ENCODE data around the gene RAD9A.

Gene RAD9A

DNA sequence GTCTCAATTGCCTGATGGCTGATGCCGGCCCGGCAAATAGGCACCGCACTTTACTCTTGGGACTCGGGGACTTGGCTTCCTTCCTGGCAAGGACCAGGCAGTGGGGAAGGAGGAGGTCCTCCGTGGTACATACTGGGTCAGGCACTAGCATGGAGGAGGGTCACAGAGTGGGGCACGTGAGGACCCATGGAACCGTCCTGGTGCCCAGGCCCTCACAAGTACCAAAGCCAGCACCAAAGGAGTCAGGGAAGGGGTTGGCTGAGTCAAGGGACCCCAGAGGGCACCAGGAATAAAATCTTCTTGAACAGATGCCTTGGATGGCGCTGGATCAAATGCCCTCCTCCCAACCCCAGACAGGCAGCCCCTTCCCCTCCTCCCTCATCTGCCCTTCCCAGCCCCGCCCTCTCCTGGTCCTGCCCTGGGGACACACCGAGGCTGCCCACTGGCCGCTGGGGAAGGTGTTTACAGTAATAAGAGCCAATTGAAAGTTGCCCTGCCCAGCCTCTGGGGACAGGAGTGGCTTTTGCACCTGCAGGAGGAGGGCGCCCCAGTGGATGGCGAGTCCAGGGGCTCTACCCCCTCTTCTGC, 18.1 kb downstream of the RAD9A start:
- DNase-seq (ENCODE audit: low read depth, low spot score), result no peak

DNA sequence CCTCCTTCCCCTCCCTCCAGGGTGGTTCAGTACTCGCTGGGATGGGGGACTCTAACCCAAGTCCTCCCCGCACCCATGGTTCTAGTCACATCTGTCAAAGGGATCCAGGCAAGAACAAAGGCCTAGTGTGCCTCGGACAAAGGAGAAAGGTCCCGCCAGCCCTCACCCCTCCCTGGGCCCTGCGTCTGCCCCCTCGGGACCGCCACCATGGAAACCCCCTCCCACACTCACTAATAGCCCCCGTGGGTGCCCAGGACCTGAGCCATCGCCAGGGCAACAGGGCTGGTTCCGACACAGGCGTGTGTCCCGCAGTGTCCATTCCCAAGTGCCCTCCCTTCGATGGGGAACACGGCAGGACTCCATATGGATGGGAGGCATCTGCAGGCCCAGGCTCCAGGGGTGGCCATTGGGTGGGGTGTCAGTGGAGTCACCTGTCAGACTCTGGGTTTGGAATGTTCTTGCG, 18.6 kb downstream of the RAD9A start:
- DNase-seq (ENCODE audit: low read depth, low spot score), result no peak

DNA sequence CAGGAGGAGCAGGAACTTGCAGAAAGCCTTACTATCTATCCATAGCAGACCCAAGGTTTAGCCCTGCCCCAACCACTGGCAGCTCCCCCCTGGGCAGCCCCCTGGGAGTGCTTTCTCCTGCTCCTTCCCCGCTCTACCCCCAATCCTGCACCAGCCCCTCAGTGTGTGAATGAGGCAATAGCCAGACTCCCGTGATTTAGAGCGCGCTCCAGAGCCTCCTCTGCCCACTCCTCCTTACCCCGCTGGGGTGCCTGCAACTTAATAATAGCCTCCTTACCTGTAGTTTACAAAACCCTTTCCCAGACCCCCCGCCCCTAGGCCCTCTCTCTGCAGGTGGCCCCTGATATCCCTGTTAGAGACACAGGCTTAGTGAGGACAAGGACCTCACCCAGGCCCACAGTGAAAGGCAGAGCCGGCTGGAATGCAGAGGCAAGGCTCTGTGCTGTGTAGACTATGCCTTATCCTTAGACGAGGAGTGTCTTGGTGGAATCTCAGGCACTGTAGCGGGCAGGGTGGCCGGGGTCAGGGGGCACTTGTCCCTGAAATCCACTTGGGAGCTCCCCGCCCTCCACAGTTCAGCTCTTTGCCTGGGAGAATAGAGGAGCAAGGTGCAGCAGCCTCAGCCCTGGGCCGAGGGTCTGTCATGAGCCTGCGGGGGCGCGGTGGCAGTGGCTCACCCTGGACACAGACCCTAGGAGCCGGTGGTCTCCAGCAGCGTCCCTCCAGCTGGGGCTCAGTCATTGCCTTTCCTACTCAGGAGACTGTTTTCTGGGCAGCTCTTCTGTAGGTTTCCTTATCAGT, 19.4 kb downstream of the RAD9A start:
- no peak for DNase-seq (ENCODE audit: low read depth, low spot score)

DNA sequence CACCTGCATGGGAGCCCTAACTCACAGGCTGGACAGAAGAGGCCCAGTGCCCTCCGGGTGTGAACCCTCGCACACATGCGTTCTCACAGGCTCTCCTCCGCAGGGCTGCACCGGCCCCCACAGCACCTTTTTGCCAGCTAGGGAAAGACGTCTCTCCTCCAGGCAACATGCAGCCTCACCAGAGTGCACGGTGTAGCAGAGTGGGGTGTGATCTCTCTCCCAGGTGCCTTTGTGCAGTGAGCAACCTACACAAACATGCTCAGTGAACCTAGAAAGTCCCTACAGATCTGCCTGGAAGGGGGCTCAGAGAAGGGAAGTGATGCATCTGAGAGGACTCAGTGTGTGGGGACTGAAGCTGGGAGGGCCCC, 20.0 kb downstream of the RAD9A start:
- DNase-seq (ENCODE audit: low read depth, low spot score), result no peak

DNA sequence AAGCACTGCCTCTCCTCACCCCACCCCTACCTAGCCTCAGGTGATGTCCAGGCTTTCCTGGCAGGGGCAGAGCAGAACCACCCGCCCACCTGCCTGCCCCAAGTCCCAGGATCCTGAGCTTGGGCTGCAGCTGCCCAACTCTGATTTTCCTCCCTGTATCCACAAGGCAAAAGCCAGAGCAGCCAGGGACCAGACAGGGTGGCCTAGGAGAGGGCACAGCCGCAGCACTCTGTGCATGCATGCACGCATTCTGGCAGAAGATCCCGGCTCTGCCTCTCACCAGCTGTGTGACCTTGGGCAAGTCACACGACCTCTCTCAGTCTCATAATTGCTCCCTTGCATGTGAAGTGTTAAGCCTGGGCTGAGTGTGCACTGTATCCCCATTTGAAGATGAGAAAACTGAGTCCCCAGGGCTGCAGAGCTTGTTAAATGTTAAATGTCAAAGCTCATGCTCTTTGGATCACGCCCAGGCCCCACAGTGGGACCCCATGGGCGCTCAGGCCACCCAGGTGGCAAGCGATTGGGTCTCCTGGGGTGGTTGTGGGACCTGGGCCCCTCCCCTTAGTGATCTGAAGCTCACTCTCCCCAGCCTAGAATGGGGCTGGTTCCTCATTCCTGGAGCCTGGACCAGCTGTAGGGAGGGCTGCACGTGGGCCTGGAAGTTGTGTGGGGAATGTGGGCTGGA, 20.9 kb downstream of the RAD9A start:
- DNase-seq (ENCODE audit: low read depth, low spot score), result no peak

DNA sequence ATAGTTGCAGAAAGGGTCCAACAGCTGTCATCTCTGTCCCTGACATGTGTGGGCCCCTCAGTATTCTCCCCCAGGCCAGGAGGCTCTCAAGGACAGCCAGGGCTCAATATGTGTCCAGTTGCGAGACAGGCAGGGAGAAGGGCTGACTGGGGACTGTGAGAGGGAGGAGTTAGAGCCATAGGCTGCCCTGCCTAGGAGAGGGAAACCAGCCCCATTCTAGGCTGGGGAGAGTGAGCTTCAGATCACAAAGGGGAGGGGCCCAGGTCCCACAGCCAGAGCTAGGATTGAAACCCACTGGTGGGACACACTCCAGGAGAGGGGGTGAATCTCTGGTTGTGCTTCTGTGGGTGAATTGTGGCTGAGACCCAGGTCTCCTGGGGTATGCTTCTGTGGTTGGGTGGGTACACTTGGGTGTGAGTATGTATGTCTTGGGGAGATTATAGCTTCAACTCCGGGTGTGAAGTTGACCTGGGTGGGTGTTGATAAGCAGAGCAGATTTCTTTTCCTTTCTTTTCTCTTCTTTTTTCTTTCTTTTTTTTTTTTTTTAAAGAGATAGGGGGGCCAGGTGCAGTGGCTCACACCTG, 21.6 kb downstream of the RAD9A start:
- no peak for DNase-seq (ENCODE audit: low read depth, low spot score)

DNA sequence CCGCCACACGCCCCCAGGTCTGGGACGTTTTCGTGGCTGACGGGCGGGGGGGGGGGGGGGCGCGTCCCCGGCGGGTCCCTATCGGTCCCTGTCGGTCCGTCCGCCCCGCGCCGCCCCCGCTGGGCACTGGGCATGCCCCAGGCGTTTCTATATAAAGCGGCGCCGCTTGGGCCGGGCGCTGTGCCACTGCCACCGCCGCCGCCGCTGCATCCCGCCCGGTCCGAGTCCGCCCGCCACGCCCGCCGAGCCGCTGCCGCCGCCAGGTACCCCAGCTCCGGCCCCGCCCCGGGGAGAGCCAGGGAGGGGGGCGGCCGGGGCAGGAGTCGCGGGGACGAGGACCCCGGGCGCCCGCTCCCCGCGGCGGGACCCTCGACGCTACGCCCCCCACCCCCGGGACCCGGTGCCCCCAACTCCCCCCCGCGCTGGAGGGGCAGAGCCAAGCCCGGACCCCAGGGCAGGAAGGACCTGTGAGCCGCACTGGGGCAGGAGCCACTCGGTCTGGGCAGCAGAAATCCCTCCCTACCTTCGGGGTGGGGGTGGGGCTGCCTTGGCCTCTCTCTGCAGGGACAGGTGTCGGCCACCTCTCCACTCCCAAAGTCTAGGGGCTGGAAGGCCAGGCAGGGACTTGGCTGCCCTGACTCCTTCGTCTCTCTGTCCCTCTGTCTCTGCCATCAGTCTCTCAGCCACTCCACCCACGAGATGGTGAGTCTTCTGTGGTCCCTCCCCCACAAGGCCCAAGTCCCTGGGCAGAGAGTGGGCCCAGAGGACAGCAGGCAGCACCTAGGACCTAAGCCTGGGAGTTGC, 23.9 kb downstream of the RAD9A start, which contains the start of gene CARNS1:
Gene CARNS1 (plus strand): TSS at position 178 of the 804 bp plus-strand sequence. CDS start 522 bp downstream, at position 700.
- no peak for DNase-seq (ENCODE audit: low read depth, low spot score)

DNA sequence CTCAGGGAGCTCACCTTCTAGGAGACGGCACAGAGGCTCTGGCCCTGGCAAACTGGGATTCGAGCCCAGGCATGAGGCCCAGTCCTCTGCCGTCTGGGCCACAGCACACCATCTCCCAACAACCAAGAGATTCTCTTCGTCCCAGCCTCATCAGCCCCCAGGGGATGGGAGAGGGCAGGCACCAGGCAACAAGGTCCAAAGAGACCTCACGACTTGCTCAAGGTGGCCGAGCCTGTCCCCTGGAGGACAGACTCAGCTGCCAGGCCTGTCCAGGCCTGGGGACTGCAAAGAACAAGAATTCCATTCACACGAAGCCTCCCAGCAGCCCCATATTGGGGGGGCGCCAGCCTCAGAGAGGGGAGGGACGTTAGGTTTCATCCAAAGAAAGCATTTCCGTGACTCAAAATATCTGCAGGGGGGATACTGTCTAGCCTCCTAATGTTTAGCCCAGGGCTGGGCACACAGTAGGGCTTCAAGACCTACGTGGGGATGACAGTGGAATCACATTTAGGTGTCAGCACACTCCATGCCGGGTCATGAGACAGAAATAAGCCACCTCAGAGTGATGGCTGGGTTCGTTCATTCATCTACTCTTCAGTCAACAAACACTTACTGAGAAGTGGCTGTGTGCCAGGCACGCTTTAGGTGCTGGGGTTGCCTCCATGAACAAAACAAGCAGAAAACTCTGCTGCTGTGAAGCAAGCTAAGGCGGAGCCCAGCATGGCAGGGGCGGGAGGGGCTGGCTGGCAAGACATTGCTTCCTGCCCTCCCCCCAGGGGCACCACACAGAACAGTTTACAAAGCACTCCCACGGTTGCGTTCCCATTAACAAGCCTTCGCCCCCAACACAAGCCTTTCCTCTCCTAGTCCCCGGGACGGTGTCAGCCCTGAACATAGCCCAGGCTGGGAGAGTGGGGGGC, 24.9 kb downstream of the RAD9A start:
- no peak for DNase-seq (ENCODE audit: low read depth, low spot score)

DNA sequence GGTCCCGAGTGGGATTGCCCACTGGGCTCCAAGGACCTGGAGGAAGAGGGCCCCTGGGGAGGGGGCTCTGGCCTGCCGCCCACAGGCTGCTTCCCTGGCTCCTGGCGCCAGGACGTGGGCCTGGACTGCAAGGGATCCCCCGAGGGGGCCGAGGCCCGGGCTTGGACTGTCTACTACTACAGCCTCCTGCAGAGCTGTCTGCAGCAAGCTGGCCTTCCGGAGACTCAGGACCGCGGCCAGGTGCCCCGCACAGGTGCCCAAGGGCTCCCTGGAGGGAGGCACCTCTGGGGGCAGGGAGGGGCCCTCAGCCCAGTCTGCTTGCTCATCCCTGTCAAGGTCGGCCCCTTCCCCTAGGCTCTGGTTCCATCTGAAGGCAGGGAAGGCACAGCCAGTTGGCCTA, 25.6 kb downstream of the RAD9A start:
- DNase-seq (ENCODE audit: low read depth, low spot score), result no peak

DNA sequence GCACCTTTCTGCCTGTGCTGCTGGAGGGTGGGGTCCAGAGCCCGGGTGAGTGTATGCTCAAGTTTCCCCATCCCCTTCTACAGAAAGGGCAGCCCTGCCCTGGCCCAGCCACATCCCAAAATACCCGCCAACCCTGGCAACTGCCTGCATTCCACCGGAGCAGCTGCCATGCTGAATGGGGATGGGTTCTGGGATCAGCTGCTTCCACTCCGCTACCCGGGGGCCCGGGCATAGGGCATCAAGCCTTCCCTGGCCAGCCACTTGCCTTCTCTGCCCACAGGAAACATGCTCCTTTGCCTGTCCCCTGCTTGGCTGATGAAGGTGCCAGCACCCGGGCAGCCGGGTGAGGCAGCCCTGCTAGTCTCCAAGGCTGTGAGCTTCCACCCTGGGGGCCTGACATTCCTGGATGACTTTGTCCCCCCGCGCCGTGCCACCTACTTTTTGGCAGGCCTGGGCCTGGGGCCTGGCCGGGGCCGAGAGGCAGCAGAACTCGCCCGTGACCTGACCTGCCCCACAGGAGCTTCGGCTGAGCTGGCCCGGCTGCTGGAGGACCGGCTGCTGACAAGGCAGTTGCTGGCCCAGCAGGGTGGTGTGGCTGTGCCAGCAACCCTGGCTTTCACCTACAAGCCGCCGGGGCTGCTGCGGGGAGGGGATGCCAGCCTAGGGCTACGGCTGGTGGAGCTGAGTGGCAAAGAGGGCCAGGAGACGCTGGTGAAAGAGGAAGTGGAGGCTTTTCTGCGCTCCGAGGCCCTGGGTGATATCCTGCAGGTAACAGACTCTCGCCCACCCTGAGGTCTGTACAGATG, 26.9 kb downstream of the RAD9A start:
- no peak for DNase-seq (ENCODE audit: low read depth, low spot score)

DNA sequence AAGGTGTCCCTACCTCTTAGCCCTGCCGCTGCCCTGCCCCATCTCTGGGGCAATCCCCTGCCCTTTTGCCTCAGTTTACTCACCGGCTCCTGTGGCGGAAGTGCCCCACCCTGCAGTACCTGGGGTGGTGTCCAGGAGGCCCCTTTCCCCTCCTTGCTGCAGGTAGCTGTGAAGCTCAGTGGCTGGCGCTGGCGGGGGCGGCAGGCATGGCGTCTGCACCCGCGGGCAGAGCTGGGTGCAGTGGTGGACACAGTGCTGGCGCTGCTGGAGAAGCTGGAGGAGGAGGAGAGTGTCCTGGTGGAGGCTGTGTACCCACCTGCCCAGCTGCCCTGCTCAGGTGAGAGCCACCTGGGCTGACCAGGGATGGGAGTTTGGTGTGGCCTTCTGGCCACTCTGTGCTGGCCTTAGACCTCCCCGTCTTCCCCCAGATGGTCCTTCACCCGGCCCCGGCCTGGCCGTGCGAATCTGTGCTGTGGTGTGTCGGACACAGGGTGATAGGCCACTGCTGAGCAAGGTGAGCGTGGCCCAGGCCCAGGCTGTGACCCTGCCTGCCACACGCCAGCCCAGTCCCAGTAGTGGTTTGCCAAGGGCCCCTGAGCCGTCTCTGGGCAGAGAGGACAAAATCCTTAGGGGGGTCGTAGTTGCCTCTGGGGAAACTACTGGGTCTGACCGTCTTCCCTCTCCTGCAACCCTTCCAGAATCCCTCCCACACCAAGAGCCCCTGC, 27.7 kb downstream of the RAD9A start:
- DNase-seq (ENCODE audit: low read depth, low spot score), result no peak

DNA sequence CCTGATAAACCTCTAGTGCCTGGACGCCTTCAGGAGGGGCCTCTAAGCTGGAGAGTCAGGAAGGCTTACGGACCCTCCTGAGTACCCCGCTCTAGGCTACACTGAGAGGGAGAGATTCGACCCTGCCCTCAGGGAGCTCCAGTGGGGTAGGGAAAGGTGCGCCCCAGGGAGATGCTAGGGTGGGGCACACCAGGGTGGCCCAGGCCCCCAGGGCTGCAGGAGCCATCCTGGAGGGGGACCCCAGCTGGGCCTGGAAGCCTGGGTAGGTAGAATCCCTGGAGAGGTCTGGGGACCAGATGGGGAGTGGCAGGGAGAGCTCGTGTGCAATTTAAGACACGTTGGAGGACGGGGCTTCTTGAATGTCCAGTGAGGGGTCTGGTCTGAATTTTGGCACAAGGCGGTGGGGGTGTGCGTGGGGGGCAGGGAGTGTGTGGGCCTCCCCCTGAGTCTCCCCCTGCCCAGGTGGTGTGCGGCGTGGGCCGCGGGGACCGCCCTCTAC, 28.4 kb downstream of the RAD9A start:
- DNase-seq (ENCODE audit: low read depth, low spot score), result no peak

DNA sequence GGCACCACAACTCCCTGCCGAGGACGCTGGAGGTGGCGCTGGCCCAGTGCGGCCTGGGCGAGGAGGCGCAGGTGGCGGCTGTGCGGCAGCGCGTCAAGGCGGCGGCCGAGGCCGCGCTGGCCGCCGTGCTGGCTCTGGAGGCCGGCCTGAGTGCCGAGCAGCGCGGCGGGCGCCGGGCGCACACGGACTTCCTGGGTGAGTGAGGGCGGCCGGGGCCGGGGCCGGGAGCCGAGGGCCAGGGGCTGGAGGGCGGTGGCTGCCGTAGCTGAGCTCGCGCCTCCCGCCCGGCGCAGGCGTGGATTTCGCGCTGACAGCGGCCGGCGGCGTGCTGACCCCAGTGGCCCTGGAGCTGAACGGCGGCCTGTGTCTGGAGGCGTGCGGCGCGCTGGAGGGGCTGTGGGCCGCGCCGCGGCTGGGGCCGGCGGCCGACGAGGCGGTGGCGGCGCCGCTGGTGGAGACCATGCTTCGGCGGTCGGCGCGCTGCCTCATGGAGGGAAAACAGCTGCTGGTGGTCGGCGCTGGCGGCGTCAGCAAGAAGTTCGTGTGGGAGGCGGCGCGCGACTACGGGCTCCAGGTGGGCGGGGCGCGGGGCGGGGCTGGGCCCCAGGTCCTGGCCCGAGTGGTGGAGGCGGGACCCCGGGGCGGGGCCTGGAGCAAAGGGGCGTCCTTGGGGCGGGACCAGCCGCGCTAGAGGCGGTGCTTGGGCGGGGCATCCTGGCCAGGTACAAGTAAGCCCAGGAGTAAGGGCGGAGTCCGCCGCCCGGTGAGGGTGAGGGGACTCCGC, 29.1 kb downstream of the RAD9A start:
- peak; percentile 51 for DNase-seq (ENCODE audit: low read depth, low spot score)

DNA sequence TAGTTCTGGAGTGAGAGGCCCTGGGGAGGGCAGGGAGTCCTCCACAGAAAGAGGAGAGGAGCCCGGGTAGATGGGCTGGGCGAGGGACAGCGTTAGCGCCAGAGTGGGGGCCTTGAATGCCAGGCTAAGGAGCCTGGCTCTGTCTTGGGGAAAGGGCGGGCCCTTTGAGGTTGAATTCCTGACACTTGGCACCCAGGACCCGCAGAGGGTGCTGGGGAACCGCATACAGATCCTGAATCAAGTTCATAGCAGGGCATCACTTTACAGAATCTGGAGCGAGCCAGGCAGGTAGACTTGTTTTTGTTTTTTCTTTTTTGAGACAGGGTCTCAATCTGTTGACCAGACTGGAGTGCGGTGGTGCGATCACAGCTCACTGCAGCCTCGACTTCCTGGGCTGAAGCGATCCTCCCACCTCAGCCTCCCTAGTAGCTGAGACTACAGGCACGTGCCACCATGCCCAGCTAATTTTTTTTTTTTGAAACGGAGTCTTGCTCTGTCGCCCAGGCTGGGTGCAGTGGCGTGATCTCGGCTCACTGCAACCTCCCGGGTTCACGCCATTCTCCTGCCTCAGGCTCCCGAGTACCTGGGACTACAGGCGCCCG, 29.7 kb downstream of the RAD9A start:
- no peak for DNase-seq (ENCODE audit: low read depth, low spot score)

DNA sequence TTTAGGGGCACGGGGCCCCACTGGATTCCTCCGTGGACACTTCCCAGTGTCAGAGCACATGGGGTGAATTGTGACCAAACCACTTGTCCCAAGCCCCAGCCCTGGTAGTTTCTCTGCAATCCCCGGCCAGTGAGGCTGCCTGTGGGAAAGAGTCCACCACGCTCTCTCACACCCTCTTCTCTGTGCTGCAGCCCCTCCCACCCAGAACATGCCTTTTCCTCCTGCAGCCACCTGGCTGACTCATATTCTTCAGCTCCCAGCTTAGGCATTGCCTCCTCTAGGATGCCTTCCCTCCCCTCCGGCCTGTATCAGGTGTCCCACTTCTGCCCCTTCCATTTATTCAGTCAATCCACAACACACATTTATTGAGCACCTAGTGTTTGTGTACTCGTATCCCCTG, 31.1 kb downstream of the RAD9A start:
- DNase-seq (ENCODE audit: low read depth, low spot score), result no peak

DNA sequence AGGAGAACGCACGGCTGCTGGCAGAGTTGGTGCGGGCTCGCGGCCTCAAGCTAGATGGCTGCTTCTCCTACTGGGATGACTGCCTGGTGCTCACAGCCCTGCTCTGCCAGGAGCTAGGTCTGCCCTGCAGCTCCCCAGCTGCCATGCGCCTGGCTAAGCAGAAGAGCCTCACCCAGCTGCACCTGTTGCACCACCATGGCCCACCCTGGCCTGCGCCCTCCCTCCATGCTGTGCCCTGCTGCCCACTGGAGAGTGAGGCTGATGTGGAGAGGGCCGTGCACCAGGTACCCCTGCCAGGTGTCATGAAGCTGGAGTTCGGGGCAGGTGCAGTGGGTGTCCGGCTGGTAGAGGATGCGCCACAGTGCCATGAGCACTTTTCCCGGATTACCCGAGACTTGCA, 31.7 kb downstream of the RAD9A start:
- DNase-seq (ENCODE audit: low read depth, low spot score), result no peak

DNA sequence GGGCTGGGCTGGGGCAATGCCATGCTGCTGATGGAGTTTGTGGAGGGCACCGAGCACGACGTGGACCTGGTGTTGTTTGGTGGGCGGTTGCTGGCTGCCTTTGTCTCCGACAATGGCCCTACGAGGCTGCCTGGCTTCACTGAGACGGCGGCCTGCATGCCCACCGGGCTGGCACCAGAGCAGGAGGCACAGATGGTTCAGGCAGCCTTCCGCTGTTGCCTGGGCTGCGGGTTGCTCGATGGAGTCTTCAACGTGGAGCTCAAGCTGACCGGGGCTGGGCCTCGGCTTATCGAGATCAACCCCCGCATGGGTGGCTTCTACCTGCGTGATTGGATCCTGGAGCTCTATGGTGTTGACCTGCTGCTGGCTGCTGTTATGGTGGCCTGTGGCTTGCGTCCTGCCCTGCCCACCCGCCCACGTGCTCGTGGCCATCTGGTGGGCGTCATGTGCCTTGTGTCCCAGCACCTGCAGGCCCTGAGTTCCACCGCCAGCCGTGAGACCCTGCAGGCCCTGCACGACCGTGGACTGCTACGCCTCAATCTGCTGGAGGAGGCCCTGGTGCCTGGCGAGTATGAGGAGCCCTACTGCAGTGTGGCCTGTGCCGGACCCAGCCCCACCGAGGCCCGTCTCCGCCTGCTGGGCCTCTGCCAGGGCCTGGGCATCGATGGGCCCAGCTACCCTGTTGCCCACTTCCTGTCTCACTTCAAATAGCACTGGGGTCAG, 32.3 kb downstream of the RAD9A start:
- DNase-seq (ENCODE audit: low read depth, low spot score), result no peak

All from brain pericyte (primary cell).